ENCODE results near the gene CATSPER3. TPM values are rescaled to one million over a fixed set of nuclear protein-coding genes. Genes with fewer than 3 reads are reported as not detected.

Gene CATSPER3
- total and polyA plus RNA-seq, 7 donors, result 0.57 to 1.4 (median 1.2) TPM; not detected in 4

GRCh38 chr5:135015942-135016341 is 48.2 kb downstream of the CATSPER3 start:
- Histone ChIP-seq H3K9me3 (no peaks in the 10 kb centered on the region), H3K36me3 (no peaks in the 10 kb centered on the region), H3K4me1 (peaks cover 0 to 31% (median 24%) of the 10 kb centered on the region in 4 donors), H3K4me3 (no peak overlapping the region), H3K27me3 (no peaks in the 10 kb centered on the region), H3K27ac (no peak overlapping the region)
- TF ChIP-seq POLR2A (IDR thresholded peaks at IDR 0.05), result no peak
- TF ChIP-seq EP300 (IDR thresholded peaks at IDR 0.05), result no peak
- no peak for TF ChIP-seq CTCF (IDR thresholded peaks at IDR 0.05)
- TF ChIP-seq POLR2AphosphoS5 (IDR thresholded peaks at IDR 0.05), result no peak
- DNase-seq, result no peak
- intact Hi-C loops (cut with DNase I), result no loop called here
- 92% methylated on average over 6 of the region's 6 CpGs for WGBS, 2 donors

- intact Hi-C loops (cut with DNase I), result no loop called here
- peaks cover 0 to 31% (median 24%) of the 10 kb centered on the region in 4 donors for H3K4me1 ChIP-seq
- peak; percentile 54 for DNase-seq
These were observed 49.2 kb downstream of the CATSPER3 start for GRCh38 chr5:135016861-135017290.

GRCh38 chr5:135018457-135018856 is 50.8 kb downstream of the CATSPER3 start:
- H3K27ac ChIP-seq, result no peak overlapping the region
- TF ChIP-seq EP300 (IDR thresholded peaks at IDR 0.05) (no peak), CTCF (IDR thresholded peaks at IDR 0.05) (no peak), POLR2A (IDR thresholded peaks at IDR 0.05) (no peak), POLR2AphosphoS5 (IDR thresholded peaks at IDR 0.05) (no peak)
- H3K27me3 ChIP-seq, result no peaks in the 10 kb centered on the region
- no peak overlapping the region for H3K4me3 ChIP-seq
- H3K9me3 ChIP-seq, result no peaks in the 10 kb centered on the region
- 89 to 93% methylated on average over 4 of the region's 4 CpGs for WGBS, 2 donors
- H3K4me1 ChIP-seq, result peaks cover 0 to 19% (median 16%) of the 10 kb centered on the region in 4 donors
- H3K36me3 ChIP-seq, result no peaks in the 10 kb centered on the region
- DNase-seq, result no peak
- intact Hi-C loops (cut with DNase I), result no loop called here

More at GRCh38 chr5:135016861-135017290, 49.2 kb downstream of the CATSPER3 start:
- no peak for TF ChIP-seq CTCF (IDR thresholded peaks at IDR 0.05)
- Histone ChIP-seq H3K9me3 (no peaks in the 10 kb centered on the region), H3K27me3 (no peaks in the 10 kb centered on the region), H3K27ac (no peak overlapping the region), H3K36me3 (no peaks in the 10 kb centered on the region), H3K4me3 (no peak overlapping the region)
- WGBS, 2 donors, result 70 to 76% methylated on average over 11 of the region's 11 CpGs

- Histone ChIP-seq H3K36me3 (no peaks in the 10 kb centered on the region), H3K4me1 (peaks cover 0 to 10% (median 7%) of the 10 kb centered on the region in 4 donors), H3K27ac (no peak overlapping the region), H3K27me3 (no peaks in the 10 kb centered on the region), H3K4me3 (no peak overlapping the region), H3K9me3 (no peaks in the 10 kb centered on the region)
- no peak for TF ChIP-seq CTCF (IDR thresholded peaks at IDR 0.05)
- no peak for TF ChIP-seq POLR2AphosphoS5 (IDR thresholded peaks at IDR 0.05)
- TF ChIP-seq EP300 (IDR thresholded peaks at IDR 0.05), result no peak
- no peak for TF ChIP-seq POLR2A (IDR thresholded peaks at IDR 0.05)
- peak; percentile 43 for DNase-seq
- WGBS, 2 donors, result 87 to 94% methylated on average over 5 of the region's 5 CpGs
- intact Hi-C loops (cut with DNase I), result no loop called here
These were observed 51.6 kb downstream of the CATSPER3 start for GRCh38 chr5:135019314-135019713.
